CD4-positive, alpha-beta T cell treated with Interleukin-17A for 1 hour (primary cell): ENCODE measurements around the gene KCNH6.

Experiments
- DNase-seq: peaks from one replicate; pipeline ENCODE4 v3.0.0-alpha.2; 2020

Gene KCNH6

GRCh38 chr17:63537001-63537400 is 13.8 kb downstream of the KCNH6 start:
- no peak for DNase-seq

GRCh38 chr17:63537991-63538692 is 15.0 kb downstream of the KCNH6 start:
- DNase-seq = no peak

DNA sequence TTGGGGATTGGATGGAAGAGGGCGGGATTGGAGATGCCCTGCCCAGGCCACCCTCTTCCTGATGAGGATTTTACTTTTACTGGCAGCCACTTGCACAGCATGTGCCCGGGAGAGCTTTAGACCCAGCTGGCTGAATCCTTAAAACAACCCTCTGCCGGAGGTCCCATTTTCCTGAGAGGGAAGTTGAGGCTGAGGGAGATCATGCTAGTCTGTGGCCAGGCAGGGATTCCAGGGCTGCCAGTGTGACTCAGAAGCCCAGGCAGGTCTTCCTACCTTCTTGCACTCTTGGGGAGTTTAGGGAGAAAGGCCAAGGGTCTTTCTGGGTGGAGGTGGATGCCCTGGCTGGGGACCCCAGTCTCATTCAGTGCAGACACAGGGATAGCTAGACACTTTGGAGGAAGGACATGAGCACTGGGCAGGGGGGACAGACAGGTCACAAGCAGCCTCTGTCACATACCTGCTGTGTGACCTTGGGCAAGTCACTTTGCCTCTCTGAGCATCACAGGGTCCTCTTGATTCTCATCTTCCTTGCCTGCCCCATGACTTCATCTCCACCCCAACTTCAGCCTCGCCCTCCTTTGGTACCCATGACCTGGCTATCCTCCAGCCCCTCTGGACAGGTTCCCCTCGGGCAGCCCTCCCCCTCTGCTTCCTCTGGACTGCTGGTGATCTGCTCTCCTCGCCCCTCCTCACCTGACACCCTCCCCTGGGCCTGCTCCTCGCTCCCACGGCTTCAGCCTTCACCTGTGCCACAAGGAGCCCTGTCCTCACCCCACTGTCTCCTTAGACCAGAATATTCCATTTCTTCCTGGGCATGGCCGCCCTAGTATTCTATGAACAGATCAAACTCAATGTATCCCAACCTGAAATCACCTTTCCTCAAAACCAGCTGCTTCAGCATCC is 15.8 kb downstream of the KCNH6 start:
- no peak for DNase-seq

DNA sequence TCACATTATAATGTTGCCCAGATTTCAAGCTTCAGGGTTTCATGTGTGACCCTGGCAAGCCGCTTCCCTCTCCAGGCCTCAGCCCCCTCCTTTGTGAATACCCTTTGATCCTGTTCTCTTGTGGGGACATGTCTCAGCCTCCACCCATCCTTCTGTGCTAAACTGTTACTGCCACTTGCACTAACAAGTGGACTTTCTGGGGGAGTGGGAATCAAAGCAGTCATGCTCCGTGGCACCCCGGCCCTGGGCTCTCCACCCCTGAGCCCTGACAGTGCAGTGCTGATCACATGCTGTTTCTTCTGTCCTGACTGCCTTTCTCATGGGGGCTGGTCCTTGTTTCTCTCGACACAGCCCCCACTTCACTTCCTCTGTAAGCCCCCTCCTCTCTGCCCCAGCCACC is 17.4 kb downstream of the KCNH6 start:
- DNase-seq = no peak

GRCh38 chr17:63542218-63542545 is 19.0 kb downstream of the KCNH6 start:
- no peak for DNase-seq

DNA sequence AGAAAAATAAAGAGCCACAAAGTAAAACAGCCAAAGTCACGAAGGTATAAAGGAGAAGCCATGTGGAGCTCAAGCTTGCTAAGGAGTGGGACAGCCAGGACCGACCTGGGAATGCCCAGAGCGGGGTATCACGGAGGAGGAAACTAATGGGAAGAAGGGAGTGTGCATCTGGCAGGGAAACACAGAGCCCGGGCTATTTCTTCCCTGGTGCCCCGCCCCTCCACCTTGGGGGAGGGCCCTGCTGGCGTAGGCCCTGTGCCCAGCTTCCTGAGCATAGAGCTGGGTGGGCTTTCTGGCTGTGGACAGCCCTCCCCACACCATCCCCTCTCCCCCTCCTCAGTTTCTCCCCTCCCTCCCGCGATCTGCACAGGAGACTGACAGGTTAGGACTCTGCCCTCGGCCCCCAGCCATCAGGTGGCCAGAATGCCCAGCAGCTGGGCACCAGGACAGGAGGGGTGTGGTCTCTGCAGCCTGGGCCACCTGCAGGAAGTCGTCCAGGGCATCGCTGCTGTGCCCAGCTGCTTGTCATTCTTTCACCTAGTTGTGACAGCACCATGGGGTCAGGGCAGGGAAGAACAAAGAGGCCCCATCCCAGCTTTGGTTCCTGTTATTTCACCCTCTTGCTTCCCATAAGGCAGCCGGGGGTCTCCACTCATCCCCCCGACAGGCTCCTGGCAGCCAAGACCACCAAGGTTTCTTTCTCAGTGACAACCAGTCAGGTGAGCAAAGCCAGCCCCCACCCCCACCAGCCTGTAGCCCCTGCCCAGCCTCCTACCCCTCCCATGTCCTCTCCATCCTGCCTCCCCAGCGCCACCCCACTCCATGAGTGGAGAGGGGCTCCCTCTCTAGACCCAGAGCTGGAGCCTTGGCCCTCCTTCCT is 20.0 kb downstream of the KCNH6 start:
- DNase-seq = no peak

GRCh38 chr17:63543822-63544420 is 20.8 kb downstream of the KCNH6 start:
- DNase-seq = no peak

- no peak for DNase-seq
These were observed 21.5 kb downstream of the KCNH6 start for GRCh38 chr17:63544467-63545301.

- DNase-seq = no peak
These were observed 23.3 kb downstream of the KCNH6 start for GRCh38 chr17:63546308-63547082.

DNA sequence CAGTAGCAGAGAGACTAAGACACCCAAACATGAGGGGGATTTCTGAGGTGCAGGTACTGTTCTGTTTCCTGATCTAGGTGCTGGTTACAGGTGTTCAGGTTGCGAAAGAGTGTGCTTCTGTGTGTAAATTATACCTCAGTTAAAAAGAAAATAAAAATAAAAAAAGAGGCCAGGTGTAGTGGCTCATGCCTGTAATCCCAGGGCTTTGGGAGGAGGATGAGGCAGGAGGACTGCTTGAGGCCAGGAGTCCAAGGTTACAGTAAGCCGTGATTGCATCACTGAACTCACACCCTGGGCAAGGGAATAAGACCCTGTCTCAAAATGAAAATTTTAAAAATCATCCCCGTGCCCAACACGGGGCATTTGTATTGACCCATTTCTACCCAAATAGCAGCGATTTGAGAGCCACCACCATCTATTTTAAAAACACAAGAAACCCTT is 23.9 kb downstream of the KCNH6 start:
- DNase-seq = no peak

GRCh38 chr17:63549289-63549945 is 26.3 kb downstream of the KCNH6 start:
- no peak for DNase-seq

DNA sequence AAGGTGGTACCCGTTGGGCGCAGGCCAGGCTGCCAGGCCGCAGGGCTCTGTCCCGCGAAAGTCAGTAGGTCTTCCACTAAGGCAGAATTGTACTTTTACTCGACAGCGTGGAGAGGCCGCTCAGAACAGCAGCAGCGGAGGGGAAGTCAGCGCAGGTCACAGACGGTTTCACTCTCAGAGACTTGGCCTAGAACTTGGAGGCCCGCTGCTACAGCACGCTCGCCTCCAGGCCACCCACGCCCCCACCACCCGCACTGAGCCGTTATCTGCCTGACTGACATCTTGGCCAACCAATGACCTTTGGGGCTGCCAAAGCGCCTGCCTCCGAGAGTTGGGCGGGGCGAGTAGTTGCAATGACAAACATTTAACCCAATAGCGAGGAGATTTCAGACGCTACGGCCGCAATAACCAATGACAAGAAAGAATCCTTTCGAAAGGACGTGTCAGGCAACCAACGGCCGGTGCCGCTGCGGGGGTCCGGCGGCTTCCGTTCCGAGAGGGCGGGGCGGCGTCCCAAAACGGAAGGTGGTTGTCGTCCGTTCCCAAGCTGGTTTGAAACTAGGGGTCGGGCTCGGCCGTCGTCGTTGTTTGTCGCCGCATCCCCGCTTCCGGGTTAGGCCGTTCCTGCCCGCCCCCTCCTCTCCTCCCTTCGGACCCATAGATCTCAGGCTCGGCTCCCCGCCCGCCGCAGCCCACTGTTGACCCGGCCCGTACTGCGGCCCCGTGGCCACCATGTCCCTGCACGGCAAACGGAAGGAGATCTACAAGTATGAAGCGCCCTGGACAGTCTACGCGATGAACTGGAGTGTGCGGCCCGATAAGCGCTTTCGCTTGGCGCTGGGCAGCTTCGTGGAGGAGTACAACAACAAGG is 27.0 kb downstream of the KCNH6 start, which contains the start of gene DCAF7:
Gene DCAF7, plus strand, starts transcription at position 532 of the 871 bp plus-strand sequence. Its CDS starts 201 bp downstream, at position 733.
- peak; percentile 100 for DNase-seq

DNA sequence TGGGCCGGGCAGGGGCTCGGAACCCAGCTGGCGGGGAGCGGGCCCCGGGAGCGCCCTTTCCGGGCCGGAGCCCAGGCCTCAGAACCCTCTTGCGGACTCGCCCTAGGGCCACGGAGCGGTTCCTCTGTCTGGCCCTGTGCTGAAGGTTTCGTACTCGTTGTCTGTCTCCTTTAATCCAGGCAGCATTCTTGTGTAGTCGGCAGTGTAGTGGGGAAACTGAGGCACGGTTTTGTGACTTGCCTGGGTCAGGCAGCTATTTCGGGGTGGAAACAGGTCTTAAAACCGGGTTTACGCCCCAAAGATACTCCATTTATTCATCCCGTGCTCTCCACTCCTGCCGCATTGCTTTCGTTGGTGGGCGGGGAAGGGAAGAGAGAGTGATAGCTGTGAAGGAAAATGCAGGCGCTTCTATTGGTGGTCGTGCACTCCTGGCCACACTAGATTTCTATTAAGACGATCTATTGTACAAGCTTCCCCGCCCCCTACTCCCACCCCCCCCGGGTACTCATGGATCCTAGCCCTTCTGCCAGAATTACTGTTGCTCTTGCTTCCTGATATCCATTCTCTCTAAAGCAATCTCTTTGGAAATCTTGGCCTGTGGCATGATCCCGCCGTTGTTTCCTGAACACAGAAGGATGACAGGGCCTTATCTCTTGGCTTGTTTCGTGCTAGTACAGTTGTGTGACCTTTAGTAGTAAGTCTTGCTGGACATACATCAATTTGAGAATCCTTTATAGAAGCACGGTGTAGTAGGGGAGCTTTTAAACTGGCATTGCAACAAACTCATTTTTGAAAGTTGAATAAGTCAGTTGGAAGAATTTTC is 27.9 kb downstream of the KCNH6 start:
- DNase-seq = peak; percentile 10

DNA sequence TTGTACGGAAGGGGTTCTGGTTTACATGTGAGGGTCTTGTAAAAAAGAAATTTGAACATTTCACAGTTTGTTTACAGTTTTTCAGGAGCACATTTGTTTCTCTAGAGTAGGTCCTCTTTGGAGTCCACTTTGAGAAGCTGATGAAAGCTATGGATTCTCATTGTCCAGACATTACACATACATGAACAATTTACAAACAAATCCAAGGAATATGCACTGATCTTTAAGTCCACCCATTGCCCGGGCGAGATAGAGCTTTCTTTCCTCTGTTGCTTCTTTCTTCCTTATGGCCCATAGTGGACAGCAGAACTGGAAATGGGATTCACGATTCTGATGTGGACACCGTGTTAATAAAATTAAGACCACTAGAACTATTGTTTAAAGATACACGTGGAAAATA is 29.1 kb downstream of the KCNH6 start:
- DNase-seq = no peak

DNA sequence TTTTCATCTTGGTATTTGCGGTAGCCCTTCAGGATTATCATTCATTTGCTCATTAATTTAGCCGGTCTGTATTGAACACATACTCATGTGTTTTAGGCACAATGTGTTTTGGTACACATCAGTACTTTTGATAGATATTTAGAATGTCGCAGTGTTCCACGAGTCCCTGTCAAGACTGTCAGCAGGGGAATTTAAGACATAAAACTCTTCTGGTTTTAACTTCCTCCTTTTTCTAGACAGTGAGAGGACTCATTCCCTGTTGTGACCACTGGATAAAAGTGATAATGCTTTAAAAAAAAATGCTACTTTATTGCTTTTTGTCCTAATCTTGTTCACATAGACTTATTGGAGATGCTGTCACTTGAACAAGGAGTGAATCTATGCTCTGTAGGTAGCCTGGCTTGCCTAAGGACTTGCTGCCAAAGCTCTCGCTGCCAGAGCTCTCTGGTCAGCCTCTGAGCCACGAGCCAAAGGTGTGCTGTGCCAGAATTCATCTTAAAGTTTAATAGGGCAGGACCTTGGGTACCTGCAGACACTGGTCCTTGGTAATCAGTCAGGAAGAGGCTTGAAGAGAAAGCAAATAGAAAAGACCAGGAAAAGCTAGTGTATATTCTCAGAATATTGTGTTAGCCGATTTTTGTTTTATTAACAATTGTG is 32.5 kb downstream of the KCNH6 start:
- DNase-seq = no peak

GRCh38 chr17:63557416-63557815 is 34.3 kb downstream of the KCNH6 start:
- DNase-seq = no peak

DNA sequence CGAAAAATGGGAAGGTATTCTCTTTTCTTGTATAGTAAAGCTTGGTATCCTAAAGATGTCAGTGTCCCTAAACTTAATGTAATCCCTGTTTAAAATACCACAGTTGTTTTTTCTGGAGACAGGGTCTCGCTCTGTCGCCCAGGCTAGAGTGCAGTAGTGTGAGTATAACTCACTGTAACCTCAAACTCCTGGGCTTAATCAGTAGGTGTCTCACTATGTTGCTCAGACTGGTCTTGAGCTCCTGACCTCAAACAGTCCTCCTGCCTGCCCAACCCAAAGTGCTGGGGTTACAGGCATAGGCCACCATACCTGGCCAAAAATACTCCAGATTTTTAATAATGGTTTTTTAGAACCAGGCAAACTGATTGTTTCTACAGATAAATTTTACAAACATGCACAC is 35.3 kb downstream of the KCNH6 start:
- no peak for DNase-seq

GRCh38 chr17:63561819-63562218 is 38.7 kb downstream of the KCNH6 start:
- DNase-seq = no peak
